MM.1S (cell line): Measurements from ENCODE around the gene CNTLN.
A peak's percentile ranks its signal among the peaks of the same experiment; 100 is the strongest.

ENCODE experiments used
- DNase-seq: peaks from one replicate; pipeline ENCODE4 v3.0.0-alpha.2; 2015
- H2AFZ ChIP-seq: fragments of 300-600 bp; sonication (generic); 2 replicates; pipeline ENCODE4 v1.6.0; 2016; ENCODE audit warnings: antibody characterized with exemption, low read length
- H3F3A ChIP-seq: fragments of 300-600 bp; sonication (generic); 2 replicates; pipeline ENCODE4 v1.6.1; 2016; ENCODE audit warnings: mild to moderate bottlenecking, antibody characterized with exemption, low read length, moderate library complexity, mixed read lengths; ENCODE audit not compliant: insufficient read depth
- H3K27ac ChIP-seq: fragments of 300-600 bp; sonication (generic); 2 replicates; pipeline ENCODE4 v1.5.1; 2016; ENCODE audit warnings: mild to moderate bottlenecking, low read length
- H3K27me3 ChIP-seq: fragments of 300-600 bp; sonication (generic); replicated peaks from 2 replicates; pipeline ENCODE4 v1.6.0; 2016; ENCODE audit warnings: low read length; ENCODE audit not compliant: insufficient read depth
- H3K36me3 ChIP-seq: fragments of 300-600 bp; sonication (generic); replicated peaks from 2 replicates; pipeline ENCODE4 v1.6.1; 2016; ENCODE audit warnings: mild to moderate bottlenecking, low read length, mixed read lengths; ENCODE audit not compliant: insufficient read depth
- H3K4me1 ChIP-seq: fragments of 300-600 bp; sonication (generic); 2 replicates; pipeline ENCODE4 v1.6.1; 2016; ENCODE audit warnings: low read length, mixed read lengths
- H3K4me2 ChIP-seq: fragments of 300-600 bp; sonication (generic); 2 replicates; pipeline ENCODE4 v1.6.0; 2016; ENCODE audit warnings: low read depth, low read length
- H3K4me3 ChIP-seq: fragments of 300-600 bp; sonication (generic); 2 replicates; pipeline ENCODE4 v1.5.1; 2016; ENCODE audit warnings: low read length, mixed read lengths
- H3K79me2 ChIP-seq: fragments of 300-600 bp; sonication (generic); 2 replicates; pipeline ENCODE4 v1.6.1; 2016; ENCODE audit warnings: mixed run types, low read length, mixed read lengths
- H3K9ac ChIP-seq: fragments of 300-600 bp; sonication (generic); 2 replicates; pipeline ENCODE4 v1.6.1; 2016; ENCODE audit warnings: low read length, mixed read lengths
- H3K9me2 ChIP-seq: fragments of 300-600 bp; sonication (generic); replicated peaks from 2 replicates; pipeline ENCODE4 v1.6.1; 2016; ENCODE audit warnings: mild to moderate bottlenecking, low read length, mixed read lengths; ENCODE audit not compliant: insufficient read depth
- H3K9me3 ChIP-seq: fragments of 300-600 bp; sonication (generic); replicated peaks from 2 replicates; pipeline ENCODE4 v1.6.1; 2016; ENCODE audit warnings: mild to moderate bottlenecking, low read length, mixed read lengths; ENCODE audit not compliant: insufficient read depth
- H4K20me1 ChIP-seq: fragments of 300-600 bp; sonication (generic); 2 replicates; pipeline ENCODE4 v1.6.1; 2016; ENCODE audit warnings: mild to moderate bottlenecking, low read length, moderate library complexity, mixed read lengths; ENCODE audit not compliant: insufficient read depth
- CTCF ChIP-seq: fragments of 300-600 bp; sonication (generic); IDR thresholded peaks from 2 replicates; pipeline ENCODE4 v1.5.1; 2016; ENCODE audit warnings: antibody characterized with exemption, low read length, mixed read lengths
- EZH2 ChIP-seq: fragments of 300-600 bp; sonication (generic); optimal IDR thresholded peaks from 2 replicates; pipeline ENCODE3; 2017; ENCODE audit warnings: low read depth, mild to moderate bottlenecking, antibody characterized with exemption, low read length, mixed read lengths
- EZH2phosphoT487 ChIP-seq: fragments of 300-600 bp; sonication (generic); IDR thresholded peaks from 2 replicates; pipeline ENCODE4 v1.6.1; 2018; ENCODE audit warnings: antibody characterized with exemption, low read length

The CNTLN gene

GRCh38 chr9:17134396-17135294 is at the start of gene CNTLN:
Gene CNTLN (plus strand): TSS chr9:17135040. CDS start chr9:17135066, 26 bp downstream.
- no peaks in the 10 kb centered on the region for H3K27me3 ChIP-seq
- peak within 1 kb of the TSS; percentile 87 for H2AFZ ChIP-seq
- H3K27ac ChIP-seq = peak within 1 kb of the TSS; percentile 25; the same call in 1 of the 2 replicates
- TF ChIP-seq EZH2 (no peak), EZH2phosphoT487 (no peak), CTCF (no peak)
- H3K4me1 ChIP-seq = no peaks in the 10 kb centered on the region
- H3K9ac ChIP-seq = peak within 1 kb of the TSS; percentile 78
- H4K20me1 ChIP-seq = no peaks in the 10 kb centered on the region
- DNase-seq = peak; percentile 62
- H3F3A ChIP-seq = no peaks in the 10 kb centered on the region
- H3K9me2 ChIP-seq = no peaks in the 10 kb centered on the region
- no peaks in the 10 kb centered on the region for H3K36me3 ChIP-seq
- no peaks in the 10 kb centered on the region for H3K9me3 ChIP-seq
- H3K4me2 ChIP-seq = peak within 1 kb of the TSS; percentile 63
- H3K4me3 ChIP-seq = peak within 1 kb of the TSS; percentile 82
- H3K79me2 ChIP-seq = no peaks in the 10 kb centered on the region

- Histone ChIP-seq H3K4me3 (no peak overlapping the region), H3K4me2 (no peak overlapping the region), H4K20me1 (no peaks in the 10 kb centered on the region), H3K9ac (no peak overlapping the region), H3K27ac (no peak overlapping the region), H3F3A (no peaks in the 10 kb centered on the region), H3K79me2 (no peaks in the 10 kb centered on the region), H2AFZ (no peak overlapping the region), H3K4me1 (no peaks in the 10 kb centered on the region), H3K9me3 (no peaks in the 10 kb centered on the region), H3K9me2 (no peaks in the 10 kb centered on the region), H3K36me3 (no peaks in the 10 kb centered on the region), H3K27me3 (no peaks in the 10 kb centered on the region)
- DNase-seq = no peak
- TF ChIP-seq CTCF (no peak), EZH2phosphoT487 (no peak), EZH2 (no peak)
Observed at GRCh38 chr9:17088566-17088965, 46.3 kb upstream of the CNTLN start.

- Histone ChIP-seq H3K9me3 (no peaks in the 10 kb centered on the region), H4K20me1 (no peaks in the 10 kb centered on the region), H3K27me3 (no peaks in the 10 kb centered on the region), H3K4me3 (no peak overlapping the region), H3K4me1 (no peaks in the 10 kb centered on the region), H3K4me2 (no peak overlapping the region), H3F3A (no peaks in the 10 kb centered on the region), H3K36me3 (no peaks in the 10 kb centered on the region), H3K79me2 (no peaks in the 10 kb centered on the region), H3K9me2 (no peaks in the 10 kb centered on the region), H3K9ac (no peak overlapping the region), H3K27ac (no peak overlapping the region), H2AFZ (no peak overlapping the region)
- TF ChIP-seq EZH2 (no peak), CTCF (no peak), EZH2phosphoT487 (no peak)
- DNase-seq = no peak
Observed at GRCh38 chr9:17090041-17090440, 44.8 kb upstream of the CNTLN start.
